MCF 10A (cell line): ENCODE data around the gene HHATL. TPM values are rescaled to one million over a fixed set of nuclear protein-coding genes. Genes with fewer than 3 reads are reported as not detected.

Source experiments
- BruUV-seq: library from RNA; stranded (reverse); fragments of 400-500 nt; replicated peaks from 2 replicates; lab custom pipeline; 2021; lab: Mats Ljungman, UMichigan
- CTCF ChIA-PET: fragments of 300-600 bp; sonication (Branson Sonifier 250); formaldehyde crosslinking; extraction: SDS; loops from one replicate; lab custom pipeline; 2021; ENCODE audit warnings: antibody characterized with exemption, inconsistent platforms; lab: Yijun Ruan, JAX
- POLR2A ChIA-PET: fragments of 300-600, 350-650 bp; sonication (Branson Sonifier 250); formaldehyde crosslinking; extraction: SDS; loops from one replicate; lab custom pipeline; 2020; ENCODE audit warnings: antibody characterized with exemption, inconsistent platforms; lab: Yijun Ruan, JAX
- DNase-seq: peaks from one replicate; pipeline ENCODE4 v3.0.0-alpha.2; 2018; ENCODE audit not compliant: unreplicated experiment
- H3K27ac Mint-ChIP-seq: one replicate; pipeline ENCODE4 v1.8.0; 2022; ENCODE audit warnings: mild to moderate bottlenecking, low read depth, mixed read lengths; ENCODE audit not compliant: unreplicated experiment
- H3K27me3 Mint-ChIP-seq: one replicate; pipeline ENCODE4 v1.8.0; 2022; ENCODE audit warnings: mixed read lengths; ENCODE audit not compliant: insufficient read depth, unreplicated experiment
- H3K36me3 Mint-ChIP-seq: one replicate; pipeline ENCODE4 v1.8.0; 2022; ENCODE audit warnings: mild to moderate bottlenecking, moderate library complexity, mixed read lengths; ENCODE audit not compliant: insufficient read depth, unreplicated experiment
- H3K4me1 Mint-ChIP-seq: one replicate; pipeline ENCODE4 v1.8.0; 2022; ENCODE audit warnings: mixed read lengths; ENCODE audit not compliant: insufficient read depth, unreplicated experiment
- H3K4me3 Mint-ChIP-seq: one replicate; pipeline ENCODE4 v1.8.0; 2022; ENCODE audit warnings: mild to moderate bottlenecking, moderate library complexity, mixed read lengths; ENCODE audit not compliant: unreplicated experiment
- H3K9me3 Mint-ChIP-seq: one replicate; pipeline ENCODE4 v1.8.0; 2022; ENCODE audit warnings: mixed read lengths; ENCODE audit not compliant: unreplicated experiment
- CTCF ChIP-seq: fragments of 200-600 bp; IDR thresholded peaks from one replicate; pipeline ENCODE4 v1.8.0; 2022; ENCODE audit warnings: antibody characterized with exemption, mild to moderate bottlenecking; ENCODE audit not compliant: unreplicated experiment
- intact Hi-C: fragments of 100-400 bp; cut with micrococcal nuclease; formaldehyde crosslinking; loops from 2 replicates; pipeline ENCODE4 v1.14.1; 2022
- total RNA-seq: library from RNA; stranded (reverse); gene quantifications from 2 replicates; pipeline ENCODE4 v1.2.3, GENCODE V29; 2022

Gene HHATL
- total RNA-seq, 1 experiment from 2014 or later = not detected

GRCh38 chr3:42653560-42654330 lies 48.9 kb downstream of the HHATL start, which contains the start of gene ZBTB47:
ZBTB47 (plus strand) TSS chr3:42653697; CDS start chr3:42658356, 4,659 bp downstream.
- Mint-ChIP-seq H3K4me1 (peaks cover 41% of the 10 kb centered on the region), H3K36me3 (peaks cover 29% of the 10 kb centered on the region), H3K4me3 (peak within 1 kb of the TSS; percentile 90), H3K9me3 (no peaks in the 10 kb centered on the region), H3K27me3 (no peaks in the 10 kb centered on the region), H3K27ac (peak within 1 kb of the TSS; percentile 89)
- TF ChIP-seq CTCF = no peak
- no peak for DNase-seq
- intact Hi-C loops = loop anchor here (5.0 kb wide), 1 partner anchor 51 kb away; the partner anchor contains the start of gene NKTR
- CTCF ChIA-PET = interaction anchor here (0.6 to 3.5 kb wide), 7 partner anchors 10 to 195 kb away, joined by 3 to 27 read pairs (median 4); no protein-coding TSS in a partner anchor
- no TSS peak for BruUV-seq
- POLR2A ChIA-PET = interaction anchor here (0.9 to 3.9 kb wide), 10 partner anchors 8 to 91 kb away, joined by 3 to 25 read pairs (median 4); partner anchors contain the start of genes NKTR and SEC22C

GRCh38 chr3:42653303-42653559 lies 49.4 kb downstream of the HHATL start:
- Mint-ChIP-seq H3K27me3 (no peaks in the 10 kb centered on the region), H3K9me3 (no peaks in the 10 kb centered on the region), H3K36me3 (peaks cover 30% of the 10 kb centered on the region), H3K4me3 (peak overlapping the region; percentile 90), H3K27ac (peak overlapping the region; percentile 89), H3K4me1 (peaks cover 41% of the 10 kb centered on the region)
- no peak for TF ChIP-seq CTCF
- ChIA-PET CTCF (interaction anchor here (0.9 to 3.5 kb wide), 8 partner anchors 8 to 228 kb away, joined by 3 to 27 read pairs (median 5); no protein-coding TSS in a partner anchor), POLR2A (interaction anchor here (0.9 to 3.9 kb wide), 8 partner anchors 8 to 125 kb away, joined by 3 to 25 read pairs (median 5); partner anchors contain the start of genes KLHL40, NKTR and SEC22C)
- DNase-seq = no peak
- intact Hi-C loops = loop anchor here (5.0 kb wide), 1 partner anchor 51 kb away; the partner anchor contains the start of gene NKTR
- BruUV-seq = no TSS peak

- CTCF ChIA-PET = interaction anchor here (0.6 to 3.5 kb wide), 13 partner anchors 9 to 228 kb away, joined by 3 to 27 read pairs (median 4); partner anchors contain the start of gene NKTR
- H3K4me1 Mint-ChIP-seq = peaks cover 41% of the 10 kb centered on the region
- no TSS peak for BruUV-seq
- H3K36me3 Mint-ChIP-seq = peaks cover 30% of the 10 kb centered on the region
- no peaks in the 10 kb centered on the region for H3K9me3 Mint-ChIP-seq
- peak overlapping the region; percentile 89 for H3K27ac Mint-ChIP-seq
- POLR2A ChIA-PET = interaction anchor here (0.6 to 3.9 kb wide), 12 partner anchors 9 to 151 kb away, joined by 3 to 25 read pairs (median 5); partner anchors contain the start of genes KLHL40, NKTR and SEC22C
- peak; percentile 88 for DNase-seq
- H3K27me3 Mint-ChIP-seq = no peaks in the 10 kb centered on the region
- H3K4me3 Mint-ChIP-seq = peak overlapping the region; percentile 90
- TF ChIP-seq CTCF = no peak
- intact Hi-C loops = loop anchor here (1.0 to 5.0 kb wide), 2 partner anchors 50 to 92 kb away; partner anchors contain the start of gene NKTR
These were observed 49.8 kb downstream of the HHATL start for GRCh38 chr3:42652611-42653302.
